Endothelial cell of umbilical vein (primary cell): Measurements from ENCODE around the gene SAMSN1. TPM values are rescaled to one million over a fixed set of nuclear protein-coding genes. Genes with fewer than 3 reads are reported as not detected.

Source experiments
- BruUV-seq: library from RNA; stranded (reverse); fragments of 400-500 nt; replicated peaks from 2 replicates; lab custom pipeline; 2021; lab: Mats Ljungman, UMichigan
- CTCF ChIA-PET: fragments of 300-600, 350-600 bp; sonication (Branson Sonifier 250); formaldehyde crosslinking; loops from one replicate; lab custom pipeline; 2021; ENCODE audit warnings: antibody characterized with exemption, inconsistent platforms; lab: Charles Lee
- POLR2A ChIA-PET: fragments of 300-600, 350-600 bp; sonication (Branson Sonifier 250); formaldehyde crosslinking; loops from one replicate; lab custom pipeline; 2021; ENCODE audit warnings: antibody characterized with exemption, inconsistent platforms; lab: Charles Lee
- DNase-seq: peaks from one replicate; pipeline ENCODE4 v3.0.0-alpha.2; 2011; ENCODE audit warnings: low read depth, low spot score
- FAIRE-seq: peaks from 2 replicates; lab custom pipeline; 2011; peaks lifted over from hg19 to GRCh38; lab: Jason Lieb, UNC
- H2AFZ ChIP-seq: 2 replicates; pipeline ENCODE4 v1.6.0; 2012; ENCODE audit warnings: low read depth, low read length, control low read depth, inconsistent platforms
- H3K27ac ChIP-seq: 2 replicates; pipeline ENCODE4 v1.5.1; 2011; ENCODE audit warnings: low read depth, mild to moderate bottlenecking, control low read depth, low read length, moderate library complexity; ENCODE audit not compliant: insufficient read depth
- H3K27me3 ChIP-seq, 2 experiments: 2 replicates each; pipeline versions ENCODE4 v1.6.0 to v1.6.1; 2011; ENCODE audit warnings: low read length in 2 of 2, mixed read lengths in 1 of 2; ENCODE audit not compliant: control insufficient read depth in 2 of 2, insufficient read depth in 2 of 2
- H3K36me3 ChIP-seq, 2 experiments: 2 replicates in 1 of 2; 3 replicates in 1 of 2; pipeline ENCODE4 v1.5.1; 2011; ENCODE audit warnings: low read length in 2 of 2, mild to moderate bottlenecking in 1 of 2, moderate library complexity in 1 of 2; ENCODE audit not compliant: control insufficient read depth in 2 of 2, insufficient read depth in 2 of 2; ENCODE audit errors: extremely low read depth in 1 of 2
- H3K4me1 ChIP-seq: 3 replicates; pipeline ENCODE4 v1.5.1; 2011; ENCODE audit warnings: mild to moderate bottlenecking, low read length; ENCODE audit not compliant: control insufficient read depth, insufficient read depth; ENCODE audit errors: extremely low read depth
- H3K4me2 ChIP-seq: 2 replicates; pipeline ENCODE4 v1.6.1; 2011; ENCODE audit warnings: low read length, control low read depth, mixed read lengths; ENCODE audit not compliant: insufficient read depth
- H3K4me3 ChIP-seq, 3 experiments: fragments of 200-600 bp in 1 of 3; sonication (generic), shearing (Covaris generic) in 1 of 3; replicated peaks in 1 of 3; 2 replicates each; pipeline ENCODE4 v1.5.1; 2011 to 2016; ENCODE audit warnings: control low read depth in 3 of 3, low read length in 3 of 3, mild to moderate bottlenecking in 2 of 3, inconsistent platforms in 1 of 3, low read depth in 1 of 3, moderate library complexity in 1 of 3; ENCODE audit not compliant: insufficient read depth in 1 of 3
- H3K79me2 ChIP-seq: 2 replicates; pipeline ENCODE4 v1.6.0; 2012; ENCODE audit warnings: low read length, inconsistent platforms; ENCODE audit not compliant: control insufficient read depth, insufficient read depth
- H3K9ac ChIP-seq: replicated peaks from 2 replicates; pipeline ENCODE3; 2011; ENCODE audit warnings: low read length, control low read depth; ENCODE audit not compliant: insufficient read depth; ENCODE audit errors: extremely low read depth
- H3K9me1 ChIP-seq: replicated peaks from 3 replicates; pipeline ENCODE4 v1.6.0; 2011; ENCODE audit warnings: mild to moderate bottlenecking, low read length; ENCODE audit not compliant: control insufficient read depth, insufficient read depth; ENCODE audit errors: extremely low read depth
- H3K9me3 ChIP-seq: replicated peaks from 2 replicates; pipeline ENCODE4 v1.5.1; 2012; ENCODE audit warnings: low read length, inconsistent platforms; ENCODE audit not compliant: control insufficient read depth, insufficient read depth
- H4K20me1 ChIP-seq: replicated peaks from 2 replicates; pipeline ENCODE3; 2011; ENCODE audit warnings: mild to moderate bottlenecking, low read length; ENCODE audit not compliant: control insufficient read depth, insufficient read depth; ENCODE audit errors: extremely low read depth
- GATA2 ChIP-seq: IDR thresholded peaks from 2 replicates; pipeline ENCODE4 v1.7.0; 2011; ENCODE audit warnings: low read depth, mild to moderate bottlenecking, moderate library complexity, mixed read lengths, low read length; ENCODE audit not compliant: insufficient read length, insufficient read depth
- dilution Hi-C: fragments of 300-500 bp; cut with MboI; formaldehyde crosslinking; loops from one replicate; pipeline ENCODE4 v1.15.0; 2019; ENCODE audit warnings: low sequenced_read_pairs; ENCODE audit not compliant: extremely low pct_ligation_motif_present
- intact Hi-C: fragments of 100-400 bp; cut with micrococcal nuclease; formaldehyde crosslinking; loops from one replicate; pipeline ENCODE4 v1.10.0; 2022
- polyA plus RNA-seq, 4 experiments: library from polyadenylated mRNA; depleted of rRNA in 3 of 4; stranded (reverse) in 3 of 4; unstranded in 1 of 4; fragments of >200 nt; gene quantifications; 2 replicates each; pipeline versions ENCODE4 v1.2.1 to v1.2.3, GENCODE V29; 2011 to 2012; ENCODE audit warnings: missing spikeins in 1 of 4
- total RNA-seq: library from RNA; stranded (reverse); gene quantifications from 2 replicates; pipeline ENCODE4 v1.2.3, GENCODE V29; 2021
- TF ChIP-seq, protein P1 (sequence below), 2 donors: IDR thresholded peaks; 1 replicate in 1 of 2; 2 replicates in 1 of 2; pipeline ENCODE4 v1.5.1; 2011; ENCODE audit warnings: low read length in 2 of 2, mild to moderate bottlenecking in 2 of 2, moderate library complexity in 2 of 2, control low read depth in 1 of 2, inconsistent platforms in 1 of 2, low read depth in 1 of 2; ENCODE audit not compliant: insufficient read depth in 1 of 2; ENCODE audit errors: extremely low read depth in 1 of 2
- TF ChIP-seq, protein P2 (sequence below): IDR thresholded peaks from 2 replicates; pipeline ENCODE4 v1.6.1; 2011; ENCODE audit not compliant: insufficient read depth, insufficient read length

The SAMSN1 gene
- total and polyA plus RNA-seq, 2 donors (not counting 3 experiments of a cell fraction or from before 2014, with no cell fraction given) = 2.5 to 5.3 TPM

DNA sequence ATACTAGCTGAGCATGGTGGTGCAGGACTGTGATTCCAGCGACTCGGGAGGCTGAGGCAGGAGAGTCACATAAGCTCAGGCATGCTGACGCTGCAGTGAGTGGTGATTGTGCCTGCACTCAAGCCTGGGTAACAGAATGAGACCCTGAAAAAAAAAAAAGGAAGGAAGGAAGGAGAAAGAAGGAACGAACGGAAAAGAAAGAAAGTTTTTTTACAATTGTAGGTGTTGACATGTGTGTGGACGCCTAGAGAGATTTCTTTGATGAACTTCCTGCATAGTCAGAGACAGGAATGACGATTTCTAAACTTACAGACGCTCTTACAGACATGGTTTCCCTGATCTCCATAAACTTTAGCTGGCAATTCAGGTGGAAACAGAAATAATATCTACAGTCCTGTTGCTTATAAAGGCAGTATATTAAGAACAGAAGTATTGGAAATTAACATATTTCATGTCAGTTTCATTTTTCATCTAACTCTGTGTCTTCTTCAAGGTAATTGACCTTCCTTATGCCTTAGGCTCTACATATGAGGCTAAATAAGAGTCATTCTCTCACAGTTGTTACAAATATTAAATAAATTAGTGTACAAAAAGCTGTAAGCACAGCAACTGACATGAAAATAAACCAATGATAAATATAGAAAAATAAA lies 4.1 kb downstream of the SAMSN1 start:
- H4K20me1 ChIP-seq = no peaks in the 10 kb centered on the region
- TF ChIP-seq, protein P1, sequence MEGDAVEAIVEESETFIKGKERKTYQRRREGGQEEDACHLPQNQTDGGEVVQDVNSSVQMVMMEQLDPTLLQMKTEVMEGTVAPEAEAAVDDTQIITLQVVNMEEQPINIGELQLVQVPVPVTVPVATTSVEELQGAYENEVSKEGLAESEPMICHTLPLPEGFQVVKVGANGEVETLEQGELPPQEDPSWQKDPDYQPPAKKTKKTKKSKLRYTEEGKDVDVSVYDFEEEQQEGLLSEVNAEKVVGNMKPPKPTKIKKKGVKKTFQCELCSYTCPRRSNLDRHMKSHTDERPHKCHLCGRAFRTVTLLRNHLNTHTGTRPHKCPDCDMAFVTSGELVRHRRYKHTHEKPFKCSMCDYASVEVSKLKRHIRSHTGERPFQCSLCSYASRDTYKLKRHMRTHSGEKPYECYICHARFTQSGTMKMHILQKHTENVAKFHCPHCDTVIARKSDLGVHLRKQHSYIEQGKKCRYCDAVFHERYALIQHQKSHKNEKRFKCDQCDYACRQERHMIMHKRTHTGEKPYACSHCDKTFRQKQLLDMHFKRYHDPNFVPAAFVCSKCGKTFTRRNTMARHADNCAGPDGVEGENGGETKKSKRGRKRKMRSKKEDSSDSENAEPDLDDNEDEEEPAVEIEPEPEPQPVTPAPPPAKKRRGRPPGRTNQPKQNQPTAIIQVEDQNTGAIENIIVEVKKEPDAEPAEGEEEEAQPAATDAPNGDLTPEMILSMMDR (IDR thresholded peaks at IDR 0.05; ENCODE audit: extremely low read depth in 1 of 2, insufficient read depth in 1 of 2, low read depth in 1 of 2, low read length in 2 of 2) = no peak
- peak; percentile 20 for TF ChIP-seq GATA2
- TF ChIP-seq, protein P2, sequence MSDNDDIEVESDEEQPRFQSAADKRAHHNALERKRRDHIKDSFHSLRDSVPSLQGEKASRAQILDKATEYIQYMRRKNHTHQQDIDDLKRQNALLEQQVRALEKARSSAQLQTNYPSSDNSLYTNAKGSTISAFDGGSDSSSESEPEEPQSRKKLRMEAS = no peak
- H3K4me2 ChIP-seq = peak overlapping the region; percentile 92
- H3K4me1 ChIP-seq = peaks cover 30% of the 10 kb centered on the region
- H3K9ac ChIP-seq = peak overlapping the region; percentile 66
- H3K36me3 ChIP-seq = no peaks in the 10 kb centered on the region
- CTCF ChIA-PET = interaction anchor here (0.7 to 1.0 kb wide), 6 partner anchors 16 to 232 kb away, joined by 3 to 4 read pairs (median 3); no protein-coding TSS in a partner anchor
- BruUV-seq = no TSS peak
- dilution Hi-C loops = no loop called here
- no peaks in the 10 kb centered on the region for H3K9me3 ChIP-seq
- FAIRE-seq (peak; percentile 83), DNase-seq (peak; percentile 64)
- H3K4me3 ChIP-seq = peak overlapping the region in 2 of 3 experiments; percentile 13 to 60
- intact Hi-C loops = loop anchor here (1.0 to 10.0 kb wide), 3 partner anchors 8 to 237 kb away; no protein-coding TSS in a partner anchor
- POLR2A ChIA-PET = no interaction called here
- no peaks in the 10 kb centered on the region for H3K9me1 ChIP-seq
- H3K27me3 ChIP-seq = no peaks in the 10 kb centered on the region
- H3K27ac ChIP-seq = peak overlapping the region; percentile 64
- H3K79me2 ChIP-seq = peaks cover 40% of the 10 kb centered on the region
- H2AFZ ChIP-seq = peak overlapping the region; percentile 84

DNA sequence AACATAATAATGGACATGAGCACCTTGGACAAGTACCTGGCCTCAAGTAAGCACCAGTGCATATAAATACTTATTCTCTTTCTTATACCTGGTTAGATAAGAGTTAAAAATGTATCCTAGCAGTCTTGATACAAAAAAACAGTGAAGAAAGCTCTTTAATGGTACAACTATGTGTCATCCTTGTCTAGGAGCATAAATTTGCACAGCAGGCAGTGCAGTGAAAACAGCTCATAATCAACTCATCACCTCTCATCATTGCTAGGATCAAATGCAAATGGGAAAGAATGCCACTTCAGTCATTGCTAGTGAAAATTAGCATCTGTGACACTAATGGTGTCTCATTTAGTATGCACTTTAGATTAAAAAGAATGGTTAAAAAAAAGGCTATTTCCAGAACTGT lies 7.6 kb downstream of the SAMSN1 start:
- Histone ChIP-seq H3K9ac (no peak overlapping the region), H3K36me3 (no peaks in the 10 kb centered on the region), H3K4me3 (no peak overlapping the region), H3K9me1 (no peaks in the 10 kb centered on the region), H3K27ac (no peak overlapping the region), H3K4me1 (peaks cover 26% of the 10 kb centered on the region), H3K4me2 (no peak overlapping the region), H3K79me2 (peaks cover 43% of the 10 kb centered on the region), H3K9me3 (no peaks in the 10 kb centered on the region), H4K20me1 (no peaks in the 10 kb centered on the region), H2AFZ (no peak overlapping the region), H3K27me3 (no peaks in the 10 kb centered on the region)
- ChIA-PET POLR2A (no interaction called here), CTCF (interaction anchor here (1.3 kb wide), 1 partner anchor 12 kb away, joined by 3 read pairs; no protein-coding TSS in a partner anchor)
- FAIRE-seq (no peak), DNase-seq (no peak)
- dilution Hi-C loops = no loop called here
- TF ChIP-seq GATA2 = no peak
- intact Hi-C loops = no loop called here
- no TSS peak for BruUV-seq
